ENCODE data around the gene TASOR2. TPM values are rescaled to one million over a fixed set of nuclear protein-coding genes. Genes with fewer than 3 reads are reported as not detected.
A peak's percentile ranks its signal among the peaks of the same experiment; 100 is the strongest.

TASOR2 gene
- total and polyA plus RNA-seq, 2 donors from 2014 or later: 3.9 to 58.8 TPM

- Histone ChIP-seq H3K9ac (ENCODE audit: low read length in 3 of 3) (no peak overlapping the region), H3K27ac (ENCODE audit: low read depth in 2 of 2, low read length in 2 of 2) (no peak overlapping the region), H3K27me3 (ENCODE audit: control insufficient read depth, insufficient read depth, low read length) (no peaks in the 10 kb centered on the region), H3K4me1 (ENCODE audit: control insufficient read depth in 2 of 3, insufficient read depth in 2 of 3, low read depth in 1 of 3, low read length in 3 of 3) (peaks cover 0 to 26% (median 12%) of the 10 kb centered on the region in 3 donors), H3K36me3 (ENCODE audit: control insufficient read depth in 2 of 3, insufficient read depth in 3 of 3, low read length in 3 of 3) (peaks cover 0 to 36% (median 6%) of the 10 kb centered on the region in 3 donors), H3K9me3 (ENCODE audit: control insufficient read depth in 2 of 3, insufficient read depth in 1 of 3, low read length in 3 of 3) (no peaks in the 10 kb centered on the region), H3K4me3 (ENCODE audit: low read length in 3 of 3) (no peak overlapping the region)
- intact Hi-C loops (cut with DNase I): no loop called here
- no peak for FAIRE-seq
- TF ChIP-seq CTCF (IDR thresholded peaks at IDR 0.05; ENCODE audit: borderline replicate concordance, extremely low read depth, insufficient read depth): no peak
- peak in 1 of 5 donors; percentile 32 for DNase-seq
These were observed 35.9 kb upstream of the TASOR2 start for GRCh38 chr10:5648494-5649457.

- Histone ChIP-seq H3K9me3 (ENCODE audit: control insufficient read depth in 2 of 3, insufficient read depth in 1 of 3, low read length in 3 of 3) (no peaks in the 10 kb centered on the region), H3K36me3 (ENCODE audit: control insufficient read depth in 2 of 3, insufficient read depth in 3 of 3, low read length in 3 of 3) (peaks cover 0 to 31% (median 4%) of the 10 kb centered on the region in 3 donors), H3K27ac (ENCODE audit: low read depth in 2 of 2, low read length in 2 of 2) (no peak overlapping the region), H3K4me3 (ENCODE audit: low read length in 3 of 3) (no peak overlapping the region), H3K27me3 (ENCODE audit: control insufficient read depth, insufficient read depth, low read length) (no peaks in the 10 kb centered on the region), H3K9ac (ENCODE audit: low read length in 3 of 3) (no peak overlapping the region), H3K4me1 (ENCODE audit: control insufficient read depth in 2 of 3, insufficient read depth in 2 of 3, low read depth in 1 of 3, low read length in 3 of 3) (peaks cover 0 to 22% (median 12%) of the 10 kb centered on the region in 3 donors)
- DNase-seq (no peak), FAIRE-seq (no peak)
- TF ChIP-seq CTCF (IDR thresholded peaks at IDR 0.05; ENCODE audit: borderline replicate concordance, extremely low read depth, insufficient read depth): no peak
- intact Hi-C loops (cut with DNase I): no loop called here
These were observed 34.9 kb upstream of the TASOR2 start for GRCh38 chr10:5649746-5650145.

- no peak overlapping the region for H3K27ac ChIP-seq (ENCODE audit: low read depth in 2 of 2, low read length in 2 of 2)
- TF ChIP-seq CTCF (IDR thresholded peaks at IDR 0.05; ENCODE audit: borderline replicate concordance, extremely low read depth, insufficient read depth): no peak
- DNase-seq (no peak), FAIRE-seq (no peak)
- H3K4me1 ChIP-seq (ENCODE audit: control insufficient read depth in 2 of 3, insufficient read depth in 2 of 3, low read depth in 1 of 3, low read length in 3 of 3): peaks cover 0 to 18% (median 8%) of the 10 kb centered on the region in 3 donors
- no peaks in the 10 kb centered on the region for H3K9me3 ChIP-seq (ENCODE audit: control insufficient read depth in 2 of 3, insufficient read depth in 1 of 3, low read length in 3 of 3)
- intact Hi-C loops (cut with DNase I): no loop called here
- no peak overlapping the region for H3K9ac ChIP-seq (ENCODE audit: low read length in 3 of 3)
- no peak overlapping the region for H3K4me3 ChIP-seq (ENCODE audit: low read length in 3 of 3)
- H3K27me3 ChIP-seq (ENCODE audit: control insufficient read depth, insufficient read depth, low read length): no peaks in the 10 kb centered on the region
- H3K36me3 ChIP-seq (ENCODE audit: control insufficient read depth in 2 of 3, insufficient read depth in 3 of 3, low read length in 3 of 3): peaks cover 0 to 31% (median 4%) of the 10 kb centered on the region in 3 donors
These were observed 33.8 kb upstream of the TASOR2 start for GRCh38 chr10:5650664-5651387.

Measured in kidney (tissue), 14 donors.